Measurements from ENCODE around the gene SERPINF2. TPM values are rescaled to one million over a fixed set of nuclear protein-coding genes. Genes with fewer than 3 reads are reported as not detected.
"Not testable (repeated sequence)": the region's sequence is repeated elsewhere in the genome, so short reads cannot be mapped to it uniquely, and the experiment has no call there.

SERPINF2 gene
- total and polyA plus RNA-seq, 2 experiments from 2014 or later: 0.08 TPM; not detected in 1

DNA sequence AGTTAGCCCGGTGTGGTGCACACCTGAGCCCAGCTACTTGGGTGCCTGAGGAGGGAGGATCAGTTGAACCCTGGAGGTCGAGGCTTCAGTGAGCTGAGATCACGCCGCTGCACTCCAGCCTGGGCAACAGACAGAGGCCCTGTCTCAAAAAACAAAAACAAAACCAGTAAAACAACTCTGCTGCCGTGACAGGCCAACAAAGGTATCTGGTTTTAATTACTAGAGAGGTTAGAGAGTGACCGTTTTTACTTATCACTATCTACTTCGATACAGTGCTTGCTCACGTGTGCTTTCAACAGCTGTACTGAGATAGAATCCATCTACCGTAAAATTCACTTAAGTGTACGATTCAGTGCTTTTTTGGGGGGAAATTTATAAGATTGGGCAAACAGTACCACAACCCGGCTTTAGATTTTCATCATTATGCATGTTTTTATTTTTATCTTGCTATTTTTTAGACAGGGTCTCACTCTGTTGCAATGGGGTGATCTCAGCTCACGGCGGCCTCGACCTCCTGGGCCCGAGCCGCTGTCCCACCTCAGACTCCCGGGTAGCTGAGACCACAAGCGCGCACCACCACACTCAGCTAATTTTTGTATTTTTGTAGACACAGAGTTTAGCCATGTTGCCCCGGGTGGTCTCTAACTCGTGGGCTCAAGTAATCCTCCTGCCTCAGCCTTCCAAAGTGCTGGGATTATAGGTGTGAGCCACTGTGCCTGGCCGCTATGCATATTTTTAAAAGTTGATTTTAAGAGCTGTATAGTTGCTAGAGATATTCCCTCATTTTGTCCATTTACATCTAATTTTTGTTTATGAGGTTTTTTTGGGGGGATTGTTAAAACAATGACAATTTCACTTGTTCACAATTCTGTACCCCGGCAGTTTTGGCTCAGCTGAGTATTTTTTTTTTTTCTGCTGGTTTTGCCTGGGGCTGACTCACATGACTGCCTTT lies 50.1 kb downstream of the SERPINF2 start:
- Histone ChIP-seq H3K4me1 (ENCODE audit: insufficient read depth) (peaks cover 4% of the 10 kb centered on the region), H3K79me2 (ENCODE audit: insufficient read depth) (peaks cover 21% of the 10 kb centered on the region), H3K27me3 (replicated peaks; ENCODE audit: insufficient read depth) (no peaks in the 10 kb centered on the region), H3K4me2 (ENCODE audit: unreplicated experiment) (no peak overlapping the region), H3K9ac (no peak overlapping the region), H3K4me3 (no peak overlapping the region), H4K20me1 (ENCODE audit: insufficient read depth) (no peaks in the 10 kb centered on the region), H3K36me3 (ENCODE audit: low read depth) (no peaks in the 10 kb centered on the region), H3K27ac (no peak overlapping the region), H3K9me2 (ENCODE audit: insufficient read depth) (no peaks in the 10 kb centered on the region), H3F3A (ENCODE audit: insufficient read depth) (peaks cover 10% of the 10 kb centered on the region; the same call in 1 of the 2 replicates), H2AFZ (no peak overlapping the region), H3K9me3 (ENCODE audit: low read depth) (no peaks in the 10 kb centered on the region)
- WGBS, 2 experiments (ENCODE audit: low coverage in 1 of 2, low lambda C conversion rate in 2 of 2, missing lambda C conversion rate in 2 of 2): 68 to 70% methylated on average over 23 of the region's 23 CpGs
- in situ Hi-C loops (cut with MboI): no loop called here
- DNase-seq: no peak
- no peak for TF ChIP-seq EZH2 (IDR thresholded peaks at IDR 0.05; ENCODE audit: insufficient read depth, poor library complexity, severe bottlenecking)
- TF ChIP-seq EZH2phosphoT487 (IDR thresholded peaks at IDR 0.05; ENCODE audit: insufficient read depth, low read depth): no peak

DNA sequence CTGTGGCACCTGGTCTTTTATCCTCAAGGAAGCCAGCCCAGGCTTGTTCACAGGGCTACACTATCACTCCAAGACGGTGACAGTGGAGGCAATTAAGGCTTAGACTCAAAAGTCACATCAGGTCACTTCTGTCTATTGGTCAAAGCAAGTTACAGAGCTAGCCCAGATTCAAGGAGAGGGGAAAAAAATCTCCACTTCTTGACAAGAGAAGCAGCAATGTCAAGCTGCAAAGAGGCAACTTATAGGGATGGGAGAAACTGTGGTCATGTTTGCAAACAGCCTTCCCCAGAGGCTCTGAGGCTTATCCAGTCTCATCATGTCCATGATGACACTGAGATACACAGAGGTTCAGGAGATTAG lies 50.8 kb downstream of the SERPINF2 start:
- Histone ChIP-seq H3K9me3 (ENCODE audit: low read depth) (no peaks in the 10 kb centered on the region), H3K27me3 (replicated peaks; ENCODE audit: insufficient read depth) (no peaks in the 10 kb centered on the region), H2AFZ (no peak overlapping the region), H3K27ac (no peak overlapping the region), H4K20me1 (ENCODE audit: insufficient read depth) (no peaks in the 10 kb centered on the region), H3K4me2 (ENCODE audit: unreplicated experiment) (no peak overlapping the region), H3K4me1 (ENCODE audit: insufficient read depth) (no peaks in the 10 kb centered on the region), H3K9me2 (ENCODE audit: insufficient read depth) (no peaks in the 10 kb centered on the region), H3K9ac (no peak overlapping the region), H3K4me3 (no peak overlapping the region), H3K79me2 (ENCODE audit: insufficient read depth) (peaks cover 21% of the 10 kb centered on the region), H3F3A (ENCODE audit: insufficient read depth) (0 out of 2 replicates have a peak, but pooled peaks cover 4% of the 10 kb centered on the region), H3K36me3 (ENCODE audit: low read depth) (no peaks in the 10 kb centered on the region)
- in situ Hi-C loops (cut with MboI): no loop called here
- DNase-seq: peak; percentile 25
- 27 to 47% methylated on average over 1 of the region's 1 CpG for WGBS, 2 experiments (ENCODE audit: low coverage in 1 of 2, low lambda C conversion rate in 2 of 2, missing lambda C conversion rate in 2 of 2)
- no peak for TF ChIP-seq EZH2 (IDR thresholded peaks at IDR 0.05; ENCODE audit: insufficient read depth, poor library complexity, severe bottlenecking)
- TF ChIP-seq EZH2phosphoT487 (IDR thresholded peaks at IDR 0.05; ENCODE audit: insufficient read depth, low read depth): no peak

- TF ChIP-seq EZH2phosphoT487 (IDR thresholded peaks at IDR 0.05; ENCODE audit: insufficient read depth, low read depth): no peak
- TF ChIP-seq EZH2 (IDR thresholded peaks at IDR 0.05; ENCODE audit: insufficient read depth, poor library complexity, severe bottlenecking): no peak
- no peak overlapping the region for H3K27ac ChIP-seq
- no peak overlapping the region for H3K9ac ChIP-seq
- no peaks in the 10 kb centered on the region for H3K9me2 ChIP-seq (ENCODE audit: insufficient read depth)
- H2AFZ ChIP-seq: no peak overlapping the region
- no peaks in the 10 kb centered on the region for H3F3A ChIP-seq (ENCODE audit: insufficient read depth)
- no peaks in the 10 kb centered on the region for H4K20me1 ChIP-seq (ENCODE audit: insufficient read depth)
- H3K27me3 ChIP-seq (replicated peaks; ENCODE audit: insufficient read depth): no peaks in the 10 kb centered on the region
- in situ Hi-C loops (cut with MboI): no loop called here
- H3K4me1 ChIP-seq (ENCODE audit: insufficient read depth): no peaks in the 10 kb centered on the region
- H3K36me3 ChIP-seq (ENCODE audit: low read depth): 0 out of 2 replicates have a peak, but pooled peaks cover 6% of the 10 kb centered on the region
- H3K9me3 ChIP-seq (ENCODE audit: low read depth): no peaks in the 10 kb centered on the region
- H3K4me2 ChIP-seq (ENCODE audit: unreplicated experiment): no peak overlapping the region
- H3K4me3 ChIP-seq: no peak overlapping the region
- 22 to 23% methylated on average over 1 of the region's 1 CpG for WGBS, 2 experiments (ENCODE audit: low coverage in 1 of 2, low lambda C conversion rate in 2 of 2, missing lambda C conversion rate in 2 of 2)
- peaks cover 13% of the 10 kb centered on the region for H3K79me2 ChIP-seq (ENCODE audit: insufficient read depth)
- no peak for DNase-seq
Measured at GRCh38 chr17:1796800-1797199, 54.1 kb downstream of the SERPINF2 start.

DNA sequence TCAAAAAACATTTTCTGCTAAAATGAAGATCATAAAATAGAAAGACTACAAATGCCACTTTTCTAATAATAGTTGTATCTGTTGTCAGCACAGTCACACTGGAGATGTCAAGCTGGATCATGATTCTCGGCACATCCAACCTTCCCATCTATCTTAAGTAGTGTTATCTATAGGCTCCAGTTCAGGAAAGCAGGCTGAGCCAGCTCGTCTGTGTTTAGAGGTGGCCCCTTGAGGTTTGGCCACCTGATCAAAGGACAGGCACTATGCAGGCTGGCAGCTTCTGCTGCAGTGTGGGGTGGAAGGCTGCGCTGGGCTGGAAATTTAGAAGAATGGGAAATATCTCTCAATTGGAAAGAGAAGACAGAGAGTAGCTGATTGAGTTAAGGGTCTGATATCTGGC lies 54.7 kb downstream of the SERPINF2 start:
- no peak overlapping the region for H3K9ac ChIP-seq
- peaks cover 7% of the 10 kb centered on the region for H3K79me2 ChIP-seq (ENCODE audit: insufficient read depth)
- TF ChIP-seq EZH2 (IDR thresholded peaks at IDR 0.05; ENCODE audit: insufficient read depth, poor library complexity, severe bottlenecking) (no peak), EZH2phosphoT487 (IDR thresholded peaks at IDR 0.05; ENCODE audit: insufficient read depth, low read depth) (no peak)
- in situ Hi-C loops (cut with MboI): no loop called here
- H3K4me2 ChIP-seq (ENCODE audit: unreplicated experiment): no peak overlapping the region
- H3F3A ChIP-seq (ENCODE audit: insufficient read depth): no peaks in the 10 kb centered on the region
- no peaks in the 10 kb centered on the region for H3K27me3 ChIP-seq (replicated peaks; ENCODE audit: insufficient read depth)
- no peaks in the 10 kb centered on the region for H3K9me2 ChIP-seq (ENCODE audit: insufficient read depth)
- no peak overlapping the region for H3K27ac ChIP-seq
- H2AFZ ChIP-seq: no peak overlapping the region
- no peaks in the 10 kb centered on the region for H3K9me3 ChIP-seq (ENCODE audit: low read depth)
- H3K4me3 ChIP-seq: no peak overlapping the region
- 0 out of 2 replicates have a peak, but pooled peaks cover 6% of the 10 kb centered on the region for H3K36me3 ChIP-seq (ENCODE audit: low read depth)
- WGBS, 2 experiments (ENCODE audit: low coverage in 1 of 2, low lambda C conversion rate in 2 of 2, missing lambda C conversion rate in 2 of 2): 80 to 83% methylated on average over 3 of the region's 3 CpGs
- no peaks in the 10 kb centered on the region for H3K4me1 ChIP-seq (ENCODE audit: insufficient read depth)
- no peak for DNase-seq
- no peaks in the 10 kb centered on the region for H4K20me1 ChIP-seq (ENCODE audit: insufficient read depth)

DNA sequence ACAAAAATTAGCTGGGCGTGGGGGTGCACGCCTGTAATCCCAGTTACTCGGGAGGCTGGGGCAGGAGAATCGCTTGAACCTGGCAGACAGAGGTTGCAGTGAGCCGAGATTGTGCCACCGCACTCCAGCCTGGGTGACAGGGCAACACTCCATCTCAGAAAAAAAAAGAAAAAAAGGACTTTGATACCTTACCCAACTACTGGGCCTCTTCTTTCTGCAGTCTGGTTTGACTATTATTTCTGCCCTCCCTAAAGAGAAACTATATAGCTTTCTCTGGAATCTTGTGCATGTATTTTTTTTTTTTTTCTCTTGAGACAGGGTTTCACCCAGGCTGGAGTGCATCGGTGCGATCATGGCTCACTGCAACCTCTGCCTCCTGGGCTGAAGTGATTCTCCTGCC lies 55.2 kb downstream of the SERPINF2 start:
- H3K4me1 ChIP-seq (ENCODE audit: insufficient read depth); in situ Hi-C loops (cut with MboI); DNase-seq; H3K9me3 ChIP-seq (ENCODE audit: low read depth); H3K9ac ChIP-seq; H3F3A ChIP-seq (ENCODE audit: insufficient read depth); H3K27ac ChIP-seq; H3K4me3 ChIP-seq; H3K36me3 ChIP-seq (ENCODE audit: low read depth); H3K4me2 ChIP-seq (ENCODE audit: unreplicated experiment); H3K79me2 ChIP-seq (ENCODE audit: insufficient read depth); H3K9me2 ChIP-seq (ENCODE audit: insufficient read depth); H3K27me3 ChIP-seq (replicated peaks; ENCODE audit: insufficient read depth); H4K20me1 ChIP-seq (ENCODE audit: insufficient read depth); H2AFZ ChIP-seq: not testable (repeated sequence)
- 98 to 99% methylated on average over 8 of the region's 8 CpGs for WGBS, 2 experiments (ENCODE audit: low coverage in 1 of 2, low lambda C conversion rate in 2 of 2, missing lambda C conversion rate in 2 of 2)
